SK-N-MC (cell line): ENCODE measurements around the gene NAB2.

Source experiments
- DNase-seq: peaks from one replicate; pipeline ENCODE4 v3.0.0-alpha.2; 2011; ENCODE audit warnings: low read depth, low spot score
- H3K27ac ChIP-seq: fragments of 200-600 bp; sonication (generic); 2 replicates; pipeline ENCODE4 v1.5.1; 2016; ENCODE audit warnings: mixed run types
- H3K36me3 ChIP-seq: fragments of 200-600 bp; sonication (generic); 2 replicates; pipeline ENCODE4 v1.6.1; 2017; ENCODE audit warnings: antibody characterized with exemption, low read length, mixed read lengths; ENCODE audit not compliant: insufficient read depth
- H3K4me3 ChIP-seq: fragments of 200-600 bp; sonication (generic); 2 replicates; pipeline ENCODE4 v1.5.1; 2016
- H3K9ac ChIP-seq: fragments of 200-600 bp; sonication (generic); 2 replicates; pipeline ENCODE4 v1.8.0; 2017; ENCODE audit warnings: mixed run types, mixed read lengths; ENCODE audit not compliant: insufficient read length
- H3K9me3 ChIP-seq: fragments of 200-600 bp; sonication (generic); 2 replicates; pipeline ENCODE4 v1.6.1; 2017; ENCODE audit warnings: low read depth, mild to moderate bottlenecking, antibody characterized with exemption, low read length, moderate library complexity, mixed read lengths
- EZH2 ChIP-seq: fragments of 200-600 bp; sonication (generic); IDR thresholded peaks from one replicate; pipeline ENCODE4 v1.6.1; 2017; ENCODE audit warnings: antibody characterized with exemption
- FOXP2 ChIP-seq: optimal IDR thresholded peaks from 2 replicates; pipeline ENCODE3; 2011; ENCODE audit warnings: mild to moderate bottlenecking, moderate library complexity; ENCODE audit not compliant: insufficient read depth; ENCODE audit errors: extremely low read length, control extremely low read depth
- POLR2AphosphoS5 ChIP-seq: IDR thresholded peaks from 2 replicates; pipeline ENCODE4 v1.6.1; 2012; ENCODE audit warnings: mild to moderate bottlenecking, low read depth, low read length, borderline replicate concordance

Gene NAB2

DNA sequence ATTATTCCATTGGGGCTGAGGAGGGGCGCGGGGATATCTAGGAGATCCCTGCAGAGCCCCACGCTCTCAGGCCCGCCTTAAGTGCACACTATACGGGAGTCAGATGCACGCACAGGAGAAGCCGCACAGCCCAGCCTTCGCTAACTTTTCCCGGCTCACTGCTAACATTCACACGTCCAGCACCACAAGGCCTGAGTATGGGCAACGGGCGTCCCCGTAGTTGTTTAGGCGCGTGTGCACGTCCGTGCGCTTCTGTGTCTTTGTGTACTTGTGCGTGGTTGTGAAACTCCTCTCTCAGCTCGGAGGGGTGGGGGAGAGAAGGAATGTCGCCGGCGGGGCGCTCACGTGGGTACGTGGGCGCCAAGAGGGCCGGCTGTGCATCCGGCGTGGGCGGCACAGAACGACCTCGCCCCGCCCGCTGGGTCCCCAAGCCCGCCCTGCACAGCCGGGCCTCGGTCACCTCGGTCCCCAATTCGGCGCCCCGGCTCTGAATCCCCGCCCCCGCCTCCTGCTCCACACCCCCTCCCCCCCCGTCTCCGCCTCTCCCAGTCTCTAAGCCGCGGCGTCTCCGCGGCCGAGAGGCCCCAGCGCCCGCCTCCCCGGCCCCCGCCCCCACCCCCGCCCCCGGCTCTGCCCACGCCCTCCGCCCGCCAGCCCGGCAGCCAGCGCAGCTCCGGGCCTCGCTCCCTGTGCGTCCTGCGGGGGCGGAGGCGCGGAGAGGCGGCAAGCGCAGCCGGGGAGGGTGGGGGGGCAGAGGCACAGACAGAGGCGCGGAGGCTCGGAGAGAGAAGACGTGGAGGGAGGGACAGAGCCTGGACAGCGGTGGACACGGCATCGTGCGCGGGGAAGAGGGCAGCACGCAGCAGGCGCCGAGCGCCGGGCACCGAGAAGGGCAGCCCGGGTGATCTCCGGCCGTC lies at the start of gene NAB2:
TSS of gene NAB2 (plus strand) at position 761 of the 917 bp plus-strand sequence. CDS start 158 bp downstream, outside the sequence.
- TF ChIP-seq FOXP2 (no peak), POLR2AphosphoS5 (peak; percentile 89)
- peak within 1 kb of the TSS; percentile 97 for H3K9ac ChIP-seq

GRCh38 chr12:57040211-57040610 lies 48.7 kb upstream of the NAB2 start:
- H3K4me3 ChIP-seq = no peak overlapping the region
- H3K9me3 ChIP-seq = no peaks in the 10 kb centered on the region
- DNase-seq = no peak
- H3K36me3 ChIP-seq = no peaks in the 10 kb centered on the region
- H3K27ac ChIP-seq = no peak overlapping the region
- no peak for TF ChIP-seq FOXP2
- no peak for TF ChIP-seq EZH2
- TF ChIP-seq POLR2AphosphoS5 = no peak
- H3K9ac ChIP-seq = no peak overlapping the region

More for the DNA sequence above, at the start of gene NAB2:
- Histone ChIP-seq H3K4me3 (peak within 1 kb of the TSS; percentile 96), H3K9me3 (no peaks in the 10 kb centered on the region), H3K36me3 (peaks cover 32% of the 10 kb centered on the region), H3K27ac (peak within 1 kb of the TSS; percentile 100)
- peak; percentile 90 for DNase-seq

- H3K27ac ChIP-seq = no peak overlapping the region
- no peaks in the 10 kb centered on the region for H3K9me3 ChIP-seq
- TF ChIP-seq EZH2 (no peak), POLR2AphosphoS5 (no peak), FOXP2 (no peak)
- no peaks in the 10 kb centered on the region for H3K36me3 ChIP-seq
- H3K9ac ChIP-seq = no peak overlapping the region
- DNase-seq = no peak
- H3K4me3 ChIP-seq = no peak overlapping the region
These were observed 48.2 kb upstream of the NAB2 start for GRCh38 chr12:57040750-57041149.

- H3K9ac ChIP-seq = no peak overlapping the region
- H3K27ac ChIP-seq = no peak overlapping the region
- no peak for DNase-seq
- H3K9me3 ChIP-seq = no peaks in the 10 kb centered on the region
- H3K4me3 ChIP-seq = no peak overlapping the region
- TF ChIP-seq FOXP2 (no peak), POLR2AphosphoS5 (no peak), EZH2 (no peak)
- H3K36me3 ChIP-seq = no peaks in the 10 kb centered on the region
These were observed 46.2 kb upstream of the NAB2 start for GRCh38 chr12:57042695-57043094.

DNA sequence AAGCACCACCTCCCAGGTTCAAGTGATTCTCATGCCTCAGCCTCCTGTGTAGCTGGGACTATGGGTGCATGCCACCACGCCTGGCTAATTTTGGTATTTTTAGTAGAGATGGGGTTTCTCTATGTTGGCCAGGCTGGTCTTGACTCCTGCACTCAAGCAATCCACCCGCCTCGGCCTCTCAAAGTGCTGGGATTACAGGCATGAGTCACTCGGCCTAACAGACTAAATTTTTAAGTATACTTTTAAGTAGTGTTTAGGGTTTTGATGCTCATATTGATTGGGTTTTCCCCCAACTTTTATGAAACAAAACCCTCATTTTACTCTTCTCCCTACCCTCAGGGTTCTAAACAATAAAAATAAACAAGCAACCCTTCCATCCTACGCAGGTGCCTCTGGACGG lies 44.4 kb upstream of the NAB2 start:
- no peak for DNase-seq
- no peaks in the 10 kb centered on the region for H3K36me3 ChIP-seq
- no peak overlapping the region for H3K27ac ChIP-seq
- no peaks in the 10 kb centered on the region for H3K9me3 ChIP-seq
- no peak for TF ChIP-seq POLR2AphosphoS5
- no peak for TF ChIP-seq EZH2
- TF ChIP-seq FOXP2 = no peak
- H3K4me3 ChIP-seq = no peak overlapping the region
- no peak overlapping the region for H3K9ac ChIP-seq

GRCh38 chr12:57044889-57045288 lies 44.0 kb upstream of the NAB2 start:
- no peak for DNase-seq

DNA sequence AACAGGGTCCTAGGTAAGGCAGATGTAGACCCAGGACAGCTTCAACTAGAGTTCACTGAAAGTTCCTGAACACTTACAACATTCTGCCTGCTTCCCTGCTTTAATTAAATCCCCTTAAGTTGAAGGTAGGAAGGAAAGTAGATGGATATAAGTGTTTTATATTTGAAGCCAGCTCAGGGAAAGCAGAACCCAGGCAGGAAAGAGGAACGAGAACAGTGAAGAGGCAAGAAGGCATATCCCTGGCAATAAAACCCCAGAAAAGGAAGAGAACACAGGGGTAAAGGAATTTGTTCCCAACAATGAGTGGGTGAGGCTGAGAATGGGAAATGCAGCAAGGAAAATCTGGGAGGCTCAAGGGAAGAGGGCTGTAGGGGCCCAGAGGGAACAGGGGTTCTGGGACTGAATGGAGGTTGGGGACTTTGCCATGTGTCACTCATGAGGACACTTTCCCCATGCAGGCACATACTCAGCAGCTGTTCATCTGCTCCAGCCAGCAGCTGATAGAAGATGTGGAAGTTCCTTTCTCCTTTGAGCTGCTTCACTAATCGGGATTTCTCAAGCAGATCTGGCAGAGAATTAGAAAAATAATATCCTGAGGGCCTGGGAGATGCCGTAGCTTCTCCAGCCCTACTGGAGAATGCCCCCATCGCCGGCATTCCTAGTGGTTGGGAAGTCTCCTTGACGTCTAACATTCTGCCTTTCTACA lies 42.7 kb upstream of the NAB2 start:
- Histone ChIP-seq H3K9me3 (no peaks in the 10 kb centered on the region), H3K36me3 (no peaks in the 10 kb centered on the region), H3K27ac (no peak overlapping the region), H3K9ac (no peak overlapping the region), H3K4me3 (no peak overlapping the region)
- no peak for DNase-seq
- TF ChIP-seq EZH2 (no peak), FOXP2 (no peak), POLR2AphosphoS5 (no peak)

More at GRCh38 chr12:57044889-57045288, 44.0 kb upstream of the NAB2 start:
- Histone ChIP-seq H3K9me3 (no peaks in the 10 kb centered on the region), H3K4me3 (no peak overlapping the region), H3K27ac (no peak overlapping the region), H3K9ac (no peak overlapping the region), H3K36me3 (no peaks in the 10 kb centered on the region)
- TF ChIP-seq EZH2 (no peak), FOXP2 (no peak), POLR2AphosphoS5 (no peak)
